Measurements from ENCODE around the gene UGDH.
"Not testable (repeated sequence)": the region's sequence is repeated elsewhere in the genome, so short reads cannot be mapped to it uniquely, and the experiment has no call there.

The UGDH gene

DNA sequence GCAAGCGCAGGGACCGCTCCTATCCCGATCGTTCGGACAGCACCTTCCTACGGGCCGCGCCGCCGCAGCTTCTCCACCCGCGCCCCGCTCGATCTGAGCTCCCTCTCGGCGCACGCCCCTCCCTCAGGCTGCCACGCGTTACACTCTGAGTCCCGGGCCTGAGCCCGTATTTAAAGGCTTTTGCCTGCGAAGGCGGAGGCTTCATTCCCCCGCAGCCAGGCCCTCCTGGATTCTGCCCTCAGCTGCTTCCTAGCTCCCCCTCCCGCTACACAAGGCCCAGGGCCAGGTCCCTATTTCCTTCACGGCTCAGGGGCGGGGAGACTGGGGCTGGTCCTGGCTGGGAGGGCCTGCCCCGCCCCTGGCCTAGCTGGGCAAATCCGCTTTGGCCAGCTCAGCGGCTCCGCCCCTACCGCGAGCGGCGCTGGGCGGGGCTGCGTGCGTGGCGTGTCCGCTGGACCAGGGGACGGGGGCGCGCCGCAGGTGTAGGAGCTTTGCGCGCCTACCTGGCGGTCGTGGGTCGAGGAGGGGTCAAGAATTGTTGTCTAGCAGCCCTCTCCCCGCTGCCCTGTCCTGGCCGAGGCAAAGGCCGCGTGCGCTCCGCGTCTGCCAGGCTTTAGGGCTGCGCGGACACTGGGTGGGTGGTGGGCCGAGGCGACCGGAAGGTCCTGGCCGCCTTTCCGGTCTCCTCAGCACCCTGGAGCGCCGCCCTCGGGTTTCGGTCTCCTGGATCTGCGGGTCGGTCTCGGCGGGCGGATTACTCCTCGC, at the start of gene UGDH:
Gene UGDH (minus strand): TSS at position 144 of the 765 bp plus-strand sequence. CDS start 5,927 bp downstream, outside the sequence.
- peak; percentile 93 for DNase-seq

DNA sequence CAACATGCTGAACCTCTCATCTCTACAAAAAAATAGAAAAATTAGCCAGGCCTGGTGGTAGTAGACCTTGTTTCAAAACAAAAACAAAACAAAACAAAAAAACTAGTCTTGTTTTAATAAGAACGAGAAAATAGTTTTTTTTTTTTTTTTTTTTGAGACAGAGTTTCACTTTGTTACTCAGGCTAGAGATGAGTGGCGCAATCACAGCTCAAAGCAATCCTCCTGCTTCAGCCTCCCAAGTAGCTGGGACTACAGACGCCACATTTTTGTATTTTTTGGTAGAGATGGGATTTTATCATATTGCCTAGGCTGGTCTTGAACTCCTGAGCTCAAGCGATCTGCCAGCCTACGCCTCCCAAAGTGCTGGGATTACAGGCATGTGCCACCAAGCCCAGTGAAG, 47.7 kb upstream of the UGDH start:
- no peak for DNase-seq

DNA sequence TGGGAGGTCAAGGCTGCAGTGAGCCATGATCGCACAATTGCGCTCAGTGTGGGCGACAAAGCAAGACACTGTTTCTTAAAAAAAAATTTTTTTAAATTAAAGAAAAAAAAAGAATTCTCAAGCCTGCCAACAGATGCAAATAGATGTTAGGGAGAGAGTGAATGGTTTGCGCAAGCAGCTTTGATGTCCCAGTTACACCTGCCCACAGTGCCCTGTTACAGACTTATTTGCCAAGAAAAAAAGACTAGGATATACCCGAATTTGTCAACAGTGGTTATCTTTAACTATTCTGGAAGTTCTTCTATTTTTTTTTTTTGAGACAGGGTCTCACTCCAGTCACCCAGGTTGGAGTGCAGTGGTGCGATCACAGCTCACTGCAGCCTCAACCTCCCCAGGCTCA, 44.3 kb upstream of the UGDH start:
- DNase-seq: no peak

DNA sequence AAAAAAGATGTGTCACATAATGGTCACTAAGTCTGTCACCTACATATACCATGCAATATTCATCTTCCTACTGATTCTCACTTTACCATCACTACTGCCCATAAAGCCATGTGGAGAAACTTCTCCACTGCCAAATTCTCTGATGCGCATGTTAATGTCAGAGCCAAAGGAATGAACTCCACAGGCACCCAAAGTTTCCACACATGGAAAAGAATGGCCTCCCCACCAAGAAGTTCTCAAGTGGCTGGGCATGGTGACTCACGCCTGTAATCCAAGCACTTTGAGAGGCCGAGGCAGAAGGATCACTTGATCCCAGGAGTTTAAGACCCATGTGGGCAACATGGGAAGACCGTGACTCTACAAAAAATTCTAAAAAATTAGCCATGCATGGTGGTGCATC, 43.8 kb upstream of the UGDH start:
- no peak for DNase-seq

DNA sequence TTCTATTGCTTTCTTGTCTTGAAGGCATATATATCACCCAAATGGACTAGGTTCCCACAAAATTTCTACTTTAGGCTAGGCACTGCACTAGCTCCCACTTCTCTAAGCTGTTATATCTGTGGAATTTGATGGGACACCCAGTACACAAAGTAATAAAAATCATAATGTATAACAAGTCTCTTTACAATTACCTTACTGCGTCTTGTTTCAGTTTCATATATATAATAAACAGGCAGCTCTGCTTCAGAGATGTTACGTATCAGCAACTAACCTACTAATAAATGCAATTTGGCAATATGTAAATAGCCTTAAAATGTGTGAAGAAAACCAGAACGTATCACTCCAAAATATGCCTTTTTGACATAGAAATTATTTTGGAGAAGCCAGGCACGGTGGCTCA, 42.0 kb upstream of the UGDH start:
- no peak for DNase-seq

DNA sequence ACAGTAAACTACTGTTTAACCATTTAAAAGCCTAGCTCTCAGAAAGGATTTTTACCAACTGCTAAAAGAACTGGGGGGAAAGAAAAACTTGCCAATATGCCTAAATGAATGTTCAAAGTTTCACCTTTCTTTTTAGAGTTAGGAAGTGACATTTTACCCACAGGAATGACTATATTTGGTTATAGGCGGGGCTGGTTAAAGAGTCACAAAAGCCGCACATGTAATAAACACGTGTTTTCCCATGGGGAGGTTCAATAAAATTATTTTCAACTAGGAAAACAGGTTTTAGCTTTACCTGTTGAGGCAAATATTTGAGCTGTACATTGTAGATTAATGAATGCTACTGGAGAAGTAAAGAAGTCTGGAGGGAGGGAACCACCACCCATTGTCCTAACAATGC, 41.6 kb upstream of the UGDH start:
- DNase-seq: no peak

DNA sequence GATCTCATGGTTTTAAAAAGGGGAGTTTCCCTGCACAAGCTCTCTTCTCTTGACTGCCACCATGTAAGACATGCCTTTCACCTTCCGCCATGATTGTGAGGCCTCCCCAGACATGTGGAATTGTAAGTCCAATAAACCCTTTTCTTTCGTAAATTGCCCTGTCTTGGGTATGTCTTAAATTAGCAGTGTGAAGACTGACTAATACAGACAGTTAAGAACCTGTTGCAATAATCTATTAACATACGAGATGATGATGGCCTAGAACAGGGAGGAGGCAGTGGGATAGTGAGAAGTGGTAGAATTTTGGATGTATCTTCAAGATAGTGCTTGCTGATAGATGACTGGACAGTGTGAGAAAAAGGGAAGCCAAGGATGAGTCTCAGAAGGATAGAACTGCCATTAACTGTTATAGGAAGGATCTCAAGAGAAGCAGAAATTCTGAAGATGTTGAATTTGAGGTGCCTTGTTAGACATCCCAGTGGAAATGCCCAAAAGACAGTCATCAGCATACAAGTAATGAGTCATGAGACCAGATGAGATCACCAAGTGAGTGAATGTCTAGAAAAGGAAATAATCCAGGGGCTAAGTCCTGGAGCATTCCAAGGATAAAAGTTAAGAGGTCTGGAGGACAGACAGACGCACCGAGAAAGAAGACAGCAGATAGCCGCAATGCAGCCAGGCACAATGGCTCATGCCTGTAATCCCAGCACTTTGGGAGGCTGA, 38.8 kb upstream of the UGDH start:
- no peak for DNase-seq

DNA sequence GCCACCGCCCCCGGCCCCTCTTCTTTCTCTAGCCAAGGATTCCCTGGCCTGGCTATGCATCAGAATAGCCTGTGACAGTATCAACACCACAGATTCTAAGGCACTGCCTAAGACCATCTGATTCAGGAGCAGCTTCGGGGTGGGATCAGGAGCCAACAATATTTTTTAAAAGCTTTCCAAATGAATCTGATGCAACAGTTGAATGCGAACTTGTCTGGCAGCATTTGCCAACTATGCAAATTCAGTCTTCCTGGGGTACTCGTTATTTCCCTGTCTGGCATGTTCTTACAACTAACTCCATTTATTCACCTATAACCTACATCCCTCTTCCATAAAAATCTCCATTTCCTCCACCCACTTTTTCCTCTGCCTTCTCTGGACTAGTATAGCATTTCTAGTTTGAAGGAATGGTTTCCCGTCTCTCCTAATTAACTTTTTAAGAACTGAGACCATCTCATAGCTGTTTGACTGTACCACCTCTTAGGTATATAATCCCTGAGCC, 36.2 kb upstream of the UGDH start:
- DNase-seq: no peak

DNA sequence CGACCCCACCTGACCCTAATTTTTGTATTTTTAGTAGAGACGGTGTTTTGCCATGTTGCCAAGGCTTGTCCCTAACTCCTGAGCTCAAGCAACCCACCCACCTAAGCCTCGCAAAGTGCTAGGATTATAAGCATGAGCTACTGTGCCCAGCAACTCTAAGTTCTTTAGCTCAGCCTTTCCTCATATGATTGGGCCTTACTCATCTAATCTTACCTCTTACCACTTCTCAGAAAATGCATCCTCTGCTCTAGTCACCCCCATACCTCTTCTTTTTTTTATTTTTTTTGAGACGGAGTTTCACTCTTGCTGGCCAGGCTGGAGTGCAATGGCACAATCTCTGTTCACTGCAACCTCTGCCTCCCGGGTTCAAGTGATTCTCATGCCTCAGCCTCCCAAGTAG, 35.6 kb upstream of the UGDH start:
- no peak for DNase-seq

DNA sequence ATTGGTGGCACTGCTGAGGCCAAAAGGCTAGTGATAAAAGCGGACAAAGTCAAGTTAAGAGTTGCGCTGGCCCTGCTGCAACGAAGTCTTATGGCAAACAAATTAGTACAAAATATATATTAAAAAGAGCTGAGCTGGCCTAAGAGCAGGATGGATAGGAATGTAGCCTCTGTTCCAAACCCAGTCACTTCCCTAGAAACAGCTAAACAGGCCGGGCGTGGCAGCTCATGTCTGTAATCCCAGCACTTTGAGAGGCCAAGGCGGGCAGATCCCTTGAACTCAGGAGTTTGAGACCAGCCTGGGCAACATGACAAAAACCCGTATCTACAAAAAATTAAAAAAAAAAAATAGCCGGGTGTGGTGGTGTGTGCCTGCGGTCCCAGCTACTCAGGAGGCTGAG, 32.4 kb upstream of the UGDH start:
- DNase-seq: no peak

DNA sequence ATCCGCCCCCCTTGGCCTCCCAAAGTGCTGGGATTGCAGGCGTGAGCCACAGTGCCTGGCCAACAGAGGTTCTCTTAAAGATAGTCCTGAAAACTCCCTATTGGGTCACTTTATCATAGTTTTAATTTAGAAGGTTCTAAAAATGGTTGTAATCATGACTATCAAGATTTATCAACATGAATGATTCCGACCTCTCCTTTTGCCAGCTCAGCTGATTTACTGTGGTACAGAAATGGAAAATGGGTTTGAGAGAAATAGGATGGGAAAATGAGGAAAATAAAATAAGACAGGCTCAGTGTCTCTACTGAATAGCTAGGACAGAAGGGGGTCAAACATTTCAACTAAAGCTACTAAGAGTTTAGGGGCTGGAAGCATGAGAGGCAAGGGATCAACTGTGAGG, 28.2 kb upstream of the UGDH start:
- no peak for DNase-seq

DNA sequence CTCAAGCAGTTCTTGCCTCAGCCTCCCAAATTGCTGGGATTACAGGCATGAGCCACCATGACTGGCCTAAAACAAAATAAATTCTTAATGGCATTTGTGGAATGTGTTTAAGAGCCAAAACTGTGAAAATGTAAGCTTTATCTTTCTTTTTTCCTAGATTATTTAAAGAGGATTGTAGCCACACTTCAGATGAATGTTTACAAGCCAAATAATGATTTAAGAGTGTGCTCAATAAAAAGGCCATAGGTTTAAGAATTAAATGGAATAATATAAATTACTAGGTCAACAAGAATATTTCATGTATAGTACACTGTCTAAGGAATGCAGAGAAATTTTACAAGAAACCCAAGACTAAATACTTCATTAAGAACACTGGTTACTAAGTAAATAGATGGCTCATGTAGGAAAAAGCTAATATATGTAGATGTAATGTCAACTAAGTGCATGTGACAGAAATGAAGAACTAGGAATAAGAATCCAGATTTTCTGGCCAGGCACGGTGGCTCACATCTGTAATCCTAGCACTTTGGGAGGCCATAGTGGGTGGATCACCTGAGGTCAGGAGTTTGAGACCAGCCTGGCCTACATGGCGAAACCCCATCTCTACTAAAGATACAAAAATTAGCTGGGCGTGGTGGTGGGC, 21.3 kb upstream of the UGDH start:
- DNase-seq: no peak

DNA sequence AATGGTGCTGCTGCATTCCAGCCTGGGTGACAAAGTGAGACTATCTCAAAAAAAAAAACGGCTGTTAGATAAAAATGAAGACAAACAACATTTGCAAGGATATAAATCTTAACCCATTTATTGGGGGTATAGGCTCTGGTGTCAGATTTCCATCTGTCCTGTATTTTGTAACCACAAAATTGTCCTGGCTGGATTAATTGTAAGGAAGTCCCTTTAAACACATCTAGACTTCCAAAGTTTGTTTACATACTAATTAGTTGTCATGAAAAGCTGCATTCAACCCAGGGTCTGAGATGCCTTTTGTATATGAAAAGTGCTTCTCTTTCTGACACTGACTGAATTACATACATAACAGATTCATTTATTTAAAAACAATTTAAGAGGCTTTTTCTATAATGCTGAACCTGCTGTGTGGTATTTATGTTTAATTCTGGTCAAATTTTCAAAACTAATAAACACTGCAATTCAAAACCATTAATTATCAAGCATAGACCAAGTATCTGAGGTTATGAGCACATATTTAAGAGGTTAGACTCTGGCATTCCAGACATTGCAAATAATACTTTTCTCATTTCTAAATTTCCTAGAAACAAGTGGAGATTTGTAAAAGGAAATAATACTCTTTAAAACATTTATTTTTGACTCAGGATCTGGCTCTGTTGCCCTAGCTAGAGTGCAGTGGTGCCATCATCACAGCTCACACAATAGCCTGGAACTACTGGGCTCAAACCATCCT, 17.5 kb upstream of the UGDH start:
- no peak for DNase-seq

DNA sequence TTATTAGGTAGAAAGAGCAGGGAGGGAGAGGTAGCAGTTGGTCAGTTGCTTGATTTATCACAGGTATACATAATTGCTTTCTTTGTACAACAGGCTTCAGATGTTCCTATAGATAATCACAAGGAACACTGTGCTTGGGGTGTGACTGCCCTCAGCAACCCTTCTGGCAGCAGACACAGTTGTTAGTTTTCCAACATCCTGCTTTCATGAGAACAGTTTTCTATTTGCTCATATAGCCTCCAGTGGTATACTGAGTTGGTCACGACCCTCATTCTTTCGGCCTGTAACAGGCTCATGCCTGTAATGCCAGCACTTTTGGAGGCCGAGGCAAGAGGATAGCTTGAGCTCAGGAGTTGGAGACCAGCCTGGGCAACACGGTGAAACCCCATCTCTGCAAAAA, 16.8 kb upstream of the UGDH start:
- DNase-seq: not testable (repeated sequence)

DNA sequence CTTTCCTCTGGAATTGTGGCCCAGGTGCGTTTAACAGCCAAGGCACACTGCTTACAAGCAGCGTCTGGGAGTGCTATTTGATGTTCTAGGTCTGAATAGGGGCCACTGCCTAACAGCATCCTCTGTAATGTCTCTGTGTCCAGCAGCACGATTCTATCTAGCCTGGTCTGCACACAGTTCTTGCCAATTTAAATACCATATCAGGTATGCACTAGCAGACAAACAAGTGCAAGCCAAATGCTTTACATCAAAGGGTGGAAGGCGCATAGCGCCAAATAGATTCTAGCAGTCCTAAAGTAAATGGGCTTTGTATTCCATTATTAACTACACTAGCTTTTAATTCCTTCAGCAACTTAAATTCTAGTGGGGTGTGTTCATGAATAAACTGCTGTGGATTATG, 15.8 kb upstream of the UGDH start:
- no peak for DNase-seq

DNA sequence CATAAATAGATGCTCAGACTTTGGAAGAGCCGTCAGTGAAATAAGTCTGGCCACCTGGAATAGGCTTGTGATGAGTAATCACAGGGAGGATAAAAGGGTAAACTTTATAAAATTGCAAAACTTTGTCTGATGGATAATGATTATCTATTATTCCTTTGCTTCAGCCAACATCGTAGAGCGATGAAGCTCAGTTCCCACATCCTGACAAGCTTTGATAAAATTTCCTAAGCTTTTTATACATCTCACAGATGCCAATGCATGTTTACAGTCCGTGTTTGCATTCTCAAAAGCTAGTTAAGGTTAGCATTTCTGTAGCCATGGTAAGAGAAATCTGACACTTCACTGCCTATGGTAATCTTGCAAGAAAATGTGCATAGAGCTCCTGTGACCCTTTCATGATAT, 15.4 kb upstream of the UGDH start:
- DNase-seq: no peak

DNA sequence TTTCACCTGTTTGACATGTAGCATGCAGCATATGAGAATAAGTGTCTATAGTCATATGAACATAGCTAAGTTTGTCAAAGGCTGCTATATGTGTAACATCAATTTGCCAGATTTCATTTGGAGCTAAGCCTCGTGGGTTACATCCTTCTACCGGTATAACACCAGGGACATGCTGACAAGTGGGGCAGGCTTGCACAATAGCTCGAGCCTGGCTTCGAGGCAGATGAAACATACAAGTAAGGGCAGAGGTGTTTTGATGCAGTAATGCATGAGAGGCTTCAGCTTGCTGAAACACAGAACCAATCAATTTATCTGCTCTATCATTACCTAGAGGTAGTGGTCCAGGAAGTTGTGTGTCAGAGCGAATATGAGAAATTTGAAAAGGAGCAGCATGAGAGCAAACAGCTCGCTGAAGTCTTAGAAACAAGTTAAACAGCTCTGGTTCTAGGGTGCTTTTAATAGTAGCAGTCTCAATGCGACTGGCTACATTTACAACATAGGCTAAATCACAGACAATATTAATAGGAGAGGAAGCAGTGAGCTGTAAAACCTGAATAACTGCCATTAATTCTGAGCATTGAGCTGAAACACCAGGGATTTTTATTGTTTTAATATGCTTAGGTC, 14.9 kb upstream of the UGDH start:
- DNase-seq: no peak

DNA sequence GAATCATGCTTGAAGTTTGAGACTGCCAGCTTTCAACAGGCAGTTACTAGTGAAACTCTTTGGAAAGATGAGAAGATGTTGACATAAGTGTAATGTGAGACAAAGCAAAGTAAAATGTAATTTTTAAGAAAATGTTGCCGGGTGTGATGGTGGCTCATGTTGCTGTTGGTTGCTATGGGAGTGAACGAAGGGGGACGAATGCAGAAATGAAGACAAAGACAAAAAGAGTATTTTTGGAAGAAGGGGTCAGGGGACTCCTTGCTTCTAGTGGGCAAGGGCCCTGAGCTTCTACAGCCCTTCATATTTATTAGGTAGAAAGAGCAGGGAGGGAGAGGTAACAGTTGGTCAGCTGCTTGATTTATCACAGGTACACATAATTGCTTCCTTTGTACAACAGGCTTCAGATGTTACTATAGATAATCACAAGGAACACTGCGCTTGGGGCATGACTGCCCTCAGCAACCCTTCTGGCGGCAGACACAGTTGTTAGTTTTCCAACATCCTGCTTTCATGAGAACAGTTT, 11.9 kb upstream of the UGDH start:
- DNase-seq: no peak

DNA sequence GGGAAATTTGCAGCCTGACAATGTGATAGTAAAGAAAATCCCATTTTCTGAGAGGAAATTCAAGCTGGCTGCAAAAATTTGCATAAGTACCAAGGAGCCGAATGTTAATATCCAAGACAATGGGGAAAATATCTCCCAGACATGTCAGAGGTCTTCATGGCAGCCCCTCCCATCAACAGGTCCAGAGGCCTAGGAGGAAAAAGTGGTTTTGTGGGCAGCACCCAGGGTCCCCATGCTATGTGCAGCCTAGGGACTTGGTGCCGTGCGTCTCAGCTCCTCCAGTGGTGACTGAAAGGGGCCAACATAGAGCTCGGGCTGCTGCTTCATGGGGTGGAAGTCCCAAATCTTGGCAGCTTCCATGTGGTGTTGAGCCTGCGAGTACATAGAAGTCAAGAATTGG, 6.3 kb upstream of the UGDH start:
- DNase-seq: no peak

DNA sequence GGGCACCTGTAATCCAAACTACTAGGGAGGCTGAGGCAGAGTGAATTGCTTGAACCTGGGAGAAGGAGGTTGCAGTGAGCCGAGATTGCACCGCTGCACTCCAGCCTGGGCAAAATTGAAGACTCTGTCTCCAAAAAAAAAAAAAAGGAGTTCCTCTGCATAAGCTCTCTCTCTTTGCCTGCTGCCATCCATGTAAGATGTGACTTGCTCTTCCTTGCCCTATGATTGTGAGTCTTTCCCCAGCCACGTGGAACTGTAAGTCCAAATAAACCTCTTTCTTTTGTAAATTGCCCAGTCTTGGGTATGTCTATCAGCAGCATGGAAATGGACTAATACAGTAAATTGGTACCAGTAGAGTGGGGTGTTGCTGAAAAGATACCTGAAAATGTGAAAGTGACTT, 5.0 kb upstream of the UGDH start:
- DNase-seq: not testable (repeated sequence)

DNA sequence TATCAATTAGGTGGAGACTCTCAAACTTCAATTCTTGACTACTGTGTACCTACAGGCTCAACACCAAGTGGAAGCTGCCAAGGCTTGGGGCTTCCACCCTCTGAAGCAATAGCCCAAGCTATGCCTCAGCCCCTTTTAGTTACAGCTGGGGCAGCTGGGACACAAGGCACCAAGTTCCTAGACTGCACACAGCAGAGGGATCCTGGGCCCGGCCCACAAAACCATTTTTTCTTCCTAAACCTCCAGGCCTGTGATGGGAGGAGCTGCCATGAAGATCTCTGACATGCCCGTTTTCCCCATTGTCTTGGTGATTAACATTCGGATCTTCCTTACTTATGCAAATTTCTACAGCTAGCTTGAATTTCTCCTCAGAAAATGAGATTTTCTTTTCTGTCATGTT, 3.4 kb upstream of the UGDH start:
- DNase-seq: no peak

DNA sequence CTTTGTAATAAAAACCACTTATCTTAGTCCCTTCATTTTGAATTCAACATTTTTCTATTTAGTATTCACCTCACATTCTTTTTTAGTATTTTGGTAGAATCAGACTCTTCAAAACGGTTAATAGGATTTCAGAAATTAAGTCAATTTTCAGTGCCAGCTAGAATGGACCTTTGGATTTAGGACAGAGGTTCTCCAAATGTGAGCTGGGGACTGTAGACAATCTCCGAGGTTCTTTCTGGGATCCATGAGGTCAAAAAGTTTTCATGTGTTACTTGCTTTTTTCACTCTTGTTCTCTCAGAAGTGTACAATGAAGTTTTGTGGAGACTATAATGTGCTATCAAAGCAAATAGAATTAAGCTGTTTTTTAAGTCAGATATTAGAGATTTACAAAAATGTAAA, 2.3 kb upstream of the UGDH start:
- DNase-seq: no peak

DNA sequence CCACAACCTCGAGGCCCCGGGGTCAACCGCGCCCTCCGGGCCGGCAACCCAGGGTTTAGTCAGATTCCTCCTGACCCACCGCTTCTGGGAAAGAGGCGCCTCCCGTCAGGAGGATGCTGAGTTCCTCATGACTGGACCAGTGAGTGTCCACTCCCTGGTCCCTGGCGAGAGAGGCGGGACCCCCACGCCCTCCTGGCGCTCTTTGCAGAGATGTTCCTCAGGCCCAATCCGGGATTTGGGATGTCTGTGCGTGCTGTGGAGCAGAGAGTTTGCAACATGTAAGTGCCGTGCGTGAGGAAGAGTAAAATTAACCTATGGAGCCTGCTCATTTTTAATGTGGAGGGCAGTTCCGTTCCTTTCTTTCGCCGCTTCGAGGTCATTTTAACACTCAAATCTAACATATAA, 824 bp upstream of the UGDH start:
- DNase-seq: no peak

Measured in stimulated activated CD4-positive, alpha-beta T cell treated with anti-CD3 and anti-CD28 coated beads, Interleukin-4, amount 100 ng/mL, for 1 hour (primary cell).